AG09309 (cell line): ENCODE measurements around the gene URAD.

Experiments
- DNase-seq: peaks from one replicate; pipeline ENCODE4 v3.0.0-alpha.2; 2010; ENCODE audit warnings: low read depth
- H3K4me3 ChIP-seq: 2 replicates; pipeline ENCODE4 v1.5.1; 2011; ENCODE audit warnings: mild to moderate bottlenecking, low read depth, low read length, moderate library complexity; ENCODE audit not compliant: control insufficient read depth
- CTCF ChIP-seq: IDR thresholded peaks from 2 replicates; pipeline ENCODE4 v1.5.1; 2011; ENCODE audit warnings: mild to moderate bottlenecking, low read depth, low read length, inconsistent platforms; ENCODE audit not compliant: insufficient read depth, control insufficient read depth; ENCODE audit errors: missing control alignments

Gene URAD

GRCh38 chr13:28001049-28001448, 12.6 kb upstream of the URAD start:
- no peak for TF ChIP-seq CTCF
- DNase-seq = no peak
- H3K4me3 ChIP-seq = no peak overlapping the region

- H3K4me3 ChIP-seq = no peak overlapping the region
- no peak for TF ChIP-seq CTCF
- no peak for DNase-seq
Observed at GRCh38 chr13:28000567-28000966, 12.1 kb upstream of the URAD start.

- TF ChIP-seq CTCF = peak; percentile 55
- no peak for DNase-seq
Observed at GRCh38 chr13:27997904-27998522, 9.5 kb upstream of the URAD start.

GRCh38 chr13:27991881-27992280, 3.4 kb upstream of the URAD start:
- DNase-seq = no peak
- TF ChIP-seq CTCF = no peak
- no peak overlapping the region for H3K4me3 ChIP-seq

More at GRCh38 chr13:27997904-27998522, 9.5 kb upstream of the URAD start:
- no peak overlapping the region for H3K4me3 ChIP-seq

GRCh38 chr13:27985600-27985999, 2.9 kb downstream of the URAD start:
- TF ChIP-seq CTCF = no peak
- no peak for DNase-seq
- H3K4me3 ChIP-seq = no peak overlapping the region

GRCh38 chr13:27982361-27982760, 6.1 kb downstream of the URAD start:
- TF ChIP-seq CTCF = no peak
- no peak overlapping the region for H3K4me3 ChIP-seq
- no peak for DNase-seq
